Liver (tissue), 9 donors: ENCODE measurements around the gene AMPD3. TPM values are rescaled to one million over a fixed set of nuclear protein-coding genes. Genes with fewer than 3 reads are reported as not detected.

Source experiments
- DNase-seq: peaks from one replicate; pipeline ENCODE4 v3.0.0-alpha.2; 2017; ENCODE audit warnings: low spot score
- H3K27ac ChIP-seq, 2 donors: one replicate each; pipeline ENCODE4 v1.7.0; 2013; ENCODE audit warnings: inconsistent platforms in 2 of 2, low read length in 2 of 2, control low read depth in 1 of 2, low read depth in 1 of 2, mild to moderate bottlenecking in 1 of 2
- H3K27me3 ChIP-seq, 4 donors: one replicate each; pipeline versions ENCODE4 v1.6.1 to v1.7.0; 2013; ENCODE audit warnings: low read length in 3 of 4, inconsistent platforms in 1 of 4, mild to moderate bottlenecking in 1 of 4, moderate library complexity in 1 of 4; ENCODE audit not compliant: control insufficient read depth in 4 of 4, insufficient read depth in 4 of 4
- H3K36me3 ChIP-seq, 4 donors: one replicate each; pipeline versions ENCODE4 v1.6.1 to v1.7.0; 2013; ENCODE audit warnings: low read length in 3 of 4, mild to moderate bottlenecking in 3 of 4, low read depth in 1 of 4, moderate library complexity in 1 of 4; ENCODE audit not compliant: control insufficient read depth in 4 of 4, insufficient read depth in 3 of 4
- H3K4me1 ChIP-seq, 4 donors: one replicate each; pipeline versions ENCODE4 v1.6.1 to v1.7.0; 2013; ENCODE audit warnings: low read length in 3 of 4, mild to moderate bottlenecking in 3 of 4, moderate library complexity in 1 of 4; ENCODE audit not compliant: control insufficient read depth in 4 of 4, insufficient read depth in 4 of 4
- H3K4me3 ChIP-seq, 3 donors: one replicate each; pipeline versions ENCODE4 v1.6.1 to v1.7.0; 2013; ENCODE audit warnings: low read length in 3 of 3, control low read depth in 1 of 3, low read depth in 1 of 3, mild to moderate bottlenecking in 1 of 3
- H3K9ac ChIP-seq, 2 donors: one replicate each; pipeline ENCODE4 v1.7.0; 2013; ENCODE audit warnings: low read length in 2 of 2, mild to moderate bottlenecking in 2 of 2, moderate library complexity in 2 of 2, control low read depth in 1 of 2, low read depth in 1 of 2
- H3K9me3 ChIP-seq, 4 donors: one replicate each; pipeline versions ENCODE4 v1.6.1 to v1.7.0; 2013; ENCODE audit warnings: low read length in 3 of 4; ENCODE audit not compliant: control insufficient read depth in 4 of 4
- EGR1 ChIP-seq, 2 donors: IDR thresholded peaks; 2 replicates each; pipeline ENCODE4 v1.6.1; 2016 to 2018; ENCODE audit warnings: antibody characterized with exemption in 2 of 2, low read depth in 2 of 2
- FOXA1 ChIP-seq: IDR thresholded peaks from 2 replicates; pipeline ENCODE4 v1.6.1; 2016; ENCODE audit warnings: antibody characterized with exemption
- FOXA2 ChIP-seq: IDR thresholded peaks from 2 replicates; pipeline ENCODE4 v1.6.1; 2016; ENCODE audit warnings: antibody characterized with exemption
- GABPA ChIP-seq, 2 donors: IDR thresholded peaks in 1 of 2; conservative IDR thresholded peaks in 1 of 2; 2 replicates each; pipeline ENCODE4 v1.6.1; 2016; ENCODE audit warnings: antibody characterized with exemption in 2 of 2, mild to moderate bottlenecking in 1 of 2, moderate library complexity in 1 of 2
- HNF4A ChIP-seq, 2 donors: conservative IDR thresholded peaks; 2 replicates each; pipeline ENCODE4 v1.6.1; 2016; ENCODE audit warnings: antibody characterized with exemption in 2 of 2, mild to moderate bottlenecking in 2 of 2
- NR2F2 ChIP-seq: IDR thresholded peaks from 2 replicates; pipeline ENCODE4 v1.6.1; 2016; ENCODE audit warnings: antibody characterized with exemption
- RAD21 ChIP-seq, 2 donors: IDR thresholded peaks; 2 replicates each; pipeline ENCODE4 v1.6.1; 2016; ENCODE audit warnings: antibody characterized with exemption in 2 of 2, mild to moderate bottlenecking in 2 of 2
- REST ChIP-seq: IDR thresholded peaks from 2 replicates; pipeline ENCODE4 v1.6.1; 2016; ENCODE audit warnings: antibody characterized with exemption, mild to moderate bottlenecking
- RXRA ChIP-seq, 2 donors: IDR thresholded peaks; 2 replicates each; pipeline ENCODE4 v1.6.1; 2017 to 2018; ENCODE audit warnings: antibody characterized with exemption in 2 of 2, mild to moderate bottlenecking in 1 of 2
- SP1 ChIP-seq: IDR thresholded peaks from 2 replicates; pipeline ENCODE4 v1.6.1; 2018; ENCODE audit warnings: antibody characterized with exemption, mild to moderate bottlenecking
- TAF1 ChIP-seq: conservative IDR thresholded peaks from 2 replicates; pipeline ENCODE4 v1.6.1; 2016; ENCODE audit warnings: antibody characterized with exemption, mild to moderate bottlenecking
- YY1 ChIP-seq: IDR thresholded peaks from 2 replicates; pipeline ENCODE4 v1.6.1; 2016; ENCODE audit warnings: antibody characterized with exemption, mild to moderate bottlenecking
- WGBS: extraction: QIAGEN DNeasy Blood & Tissue Kit; methylation state at CpG from one replicate; pipeline ENCODE4 v1.1.7; 2013; 5-methylcytosine and 5-hydroxymethylcytosine counted together
- polyA plus RNA-seq, 2 donors: library from polyadenylated mRNA; stranded (reverse) in 1 of 2; unstranded in 1 of 2; fragments of 200-250 nt in 1 of 2; fragments of >200 nt in 1 of 2; fragmentation: Nextera tagmentation in 1 of 2; extraction: Ambion mirVana in 1 of 2; gene quantifications; one replicate each; pipeline versions ENCODE4 v1.2.1 to v1.2.3, GENCODE V29; 2013 to 2015
- total RNA-seq, 2 donors: library from RNA; depleted of rRNA; stranded (reverse); fragments of >200 nt; gene quantifications; one replicate each; pipeline ENCODE4 v1.2.3, GENCODE V29; 2014
- TF ChIP-seq, protein P1 (sequence below): IDR thresholded peaks from 2 replicates; pipeline ENCODE4 v1.6.1; 2016; ENCODE audit warnings: antibody characterized with exemption
- TF ChIP-seq, protein P2 (sequence below): IDR thresholded peaks from 2 replicates; pipeline ENCODE4 v1.6.1; 2016; ENCODE audit warnings: antibody characterized with exemption
- TF ChIP-seq, protein P3 (sequence below): IDR thresholded peaks from 2 replicates; pipeline ENCODE4 v1.6.1; 2016; ENCODE audit warnings: antibody characterized with exemption
- donor health status: healthy.
- donor health status: healthy.
- donor health status: healthy.
- donor health status: healthy.
- donor health status: healthy.

The AMPD3 gene
- total and polyA plus RNA-seq, 4 donors: 0.40 to 7.4 (median 1.1) TPM

GRCh38 chr11:10428453-10428852, 26.6 kb upstream of the AMPD3 start:
- H3K27me3 ChIP-seq: no peaks in the 10 kb centered on the region
- TF ChIP-seq NR2F2: no peak
- TF ChIP-seq, protein P1, sequence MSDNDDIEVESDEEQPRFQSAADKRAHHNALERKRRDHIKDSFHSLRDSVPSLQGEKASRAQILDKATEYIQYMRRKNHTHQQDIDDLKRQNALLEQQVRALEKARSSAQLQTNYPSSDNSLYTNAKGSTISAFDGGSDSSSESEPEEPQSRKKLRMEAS: no peak
- no peak for TF ChIP-seq HNF4A (conservative IDR thresholded peaks at IDR 0.05)
- DNase-seq: no peak
- no peaks in the 10 kb centered on the region for H3K9me3 ChIP-seq
- no peak overlapping the region for H3K27ac ChIP-seq
- H3K4me1 ChIP-seq: no peaks in the 10 kb centered on the region
- no peaks in the 10 kb centered on the region for H3K36me3 ChIP-seq
- WGBS: 49% methylated on average over 1 of the region's 1 CpG
- H3K4me3 ChIP-seq: no peak overlapping the region
- no peak overlapping the region for H3K9ac ChIP-seq

GRCh38 chr11:10429526-10429925, 25.5 kb upstream of the AMPD3 start:
- TF ChIP-seq TAF1: no peak
- TF ChIP-seq, protein P2, sequence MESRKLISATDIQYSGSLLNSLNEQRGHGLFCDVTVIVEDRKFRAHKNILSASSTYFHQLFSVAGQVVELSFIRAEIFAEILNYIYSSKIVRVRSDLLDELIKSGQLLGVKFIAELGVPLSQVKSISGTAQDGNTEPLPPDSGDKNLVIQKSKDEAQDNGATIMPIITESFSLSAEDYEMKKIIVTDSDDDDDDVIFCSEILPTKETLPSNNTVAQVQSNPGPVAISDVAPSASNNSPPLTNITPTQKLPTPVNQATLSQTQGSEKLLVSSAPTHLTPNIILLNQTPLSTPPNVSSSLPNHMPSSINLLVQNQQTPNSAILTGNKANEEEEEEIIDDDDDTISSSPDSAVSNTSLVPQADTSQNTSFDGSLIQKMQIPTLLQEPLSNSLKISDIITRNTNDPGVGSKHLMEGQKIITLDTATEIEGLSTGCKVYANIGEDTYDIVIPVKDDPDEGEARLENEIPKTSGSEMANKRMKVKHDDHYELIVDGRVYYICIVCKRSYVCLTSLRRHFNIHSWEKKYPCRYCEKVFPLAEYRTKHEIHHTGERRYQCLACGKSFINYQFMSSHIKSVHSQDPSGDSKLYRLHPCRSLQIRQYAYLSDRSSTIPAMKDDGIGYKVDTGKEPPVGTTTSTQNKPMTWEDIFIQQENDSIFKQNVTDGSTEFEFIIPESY: no peak
- TF ChIP-seq, protein P1: no peak
- TF ChIP-seq NR2F2: no peak
- TF ChIP-seq, protein P3, sequence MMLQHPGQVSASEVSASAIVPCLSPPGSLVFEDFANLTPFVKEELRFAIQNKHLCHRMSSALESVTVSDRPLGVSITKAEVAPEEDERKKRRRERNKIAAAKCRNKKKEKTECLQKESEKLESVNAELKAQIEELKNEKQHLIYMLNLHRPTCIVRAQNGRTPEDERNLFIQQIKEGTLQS: no peak
- no peak for TF ChIP-seq SP1
- no peak for TF ChIP-seq YY1
- no peak for TF ChIP-seq GABPA (IDR thresholded peaks at IDR 0.05 in 1 of 2, conservative IDR thresholded peaks at IDR 0.05 in 1 of 2)
- Histone ChIP-seq H3K9me3 (no peaks in the 10 kb centered on the region), H3K27ac (no peak overlapping the region), H3K36me3 (no peaks in the 10 kb centered on the region), H3K9ac (no peak overlapping the region), H3K27me3 (no peaks in the 10 kb centered on the region), H3K4me1 (no peaks in the 10 kb centered on the region), H3K4me3 (no peak overlapping the region)
- WGBS: 94% methylated on average over 2 of the region's 2 CpGs
- DNase-seq: no peak

DNA sequence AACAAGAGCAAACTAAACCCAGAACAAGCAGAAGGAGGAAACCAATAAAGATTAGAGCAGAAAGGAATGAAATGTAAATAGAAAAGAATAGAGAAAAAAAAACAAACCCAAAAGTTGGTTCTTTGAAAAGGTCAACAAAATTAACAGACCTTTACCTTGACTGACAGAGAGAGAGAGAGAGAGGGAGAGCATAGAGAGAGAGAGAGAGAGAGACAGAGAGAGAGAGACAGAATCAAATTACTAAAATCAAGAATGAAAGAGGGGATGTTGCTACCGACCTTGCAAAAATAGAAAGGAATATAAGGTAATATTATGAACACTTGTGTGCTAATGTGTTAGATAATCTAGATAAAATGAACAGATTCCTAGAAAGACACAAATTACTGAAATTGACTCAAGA, 22.6 kb upstream of the AMPD3 start:
- no peak for DNase-seq
- no peaks in the 10 kb centered on the region for H3K9me3 ChIP-seq
- H3K27me3 ChIP-seq: no peaks in the 10 kb centered on the region
- H3K4me1 ChIP-seq: no peaks in the 10 kb centered on the region
- 84% methylated on average over 1 of the region's 1 CpG for WGBS
- H3K9ac ChIP-seq: no peak overlapping the region
- TF ChIP-seq EGR1 (IDR thresholded peaks at IDR 0.05; ENCODE audit: low read depth in 2 of 2): no peak
- TF ChIP-seq, protein P1: no peak
- H3K36me3 ChIP-seq: no peaks in the 10 kb centered on the region
- no peak overlapping the region for H3K27ac ChIP-seq
- no peak overlapping the region for H3K4me3 ChIP-seq

DNA sequence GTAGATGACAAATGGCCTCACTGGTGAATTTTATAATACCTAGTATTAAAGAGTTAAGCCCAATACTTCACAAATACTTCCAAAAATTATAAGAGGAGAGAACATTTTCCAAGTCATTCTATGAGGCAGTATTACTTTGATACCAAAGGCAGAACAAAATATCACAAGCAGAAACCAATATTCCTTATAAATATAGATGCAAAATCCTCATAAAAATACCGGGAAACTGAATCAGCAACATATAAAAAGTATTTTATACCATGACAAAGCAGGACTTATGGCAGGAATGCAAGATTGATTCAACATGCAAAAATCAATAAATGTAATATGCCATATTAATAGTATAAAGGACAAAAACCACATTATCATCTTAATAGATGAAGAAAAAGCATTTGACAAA, 22.1 kb upstream of the AMPD3 start:
- Histone ChIP-seq H3K9me3 (no peaks in the 10 kb centered on the region), H3K27ac (no peak overlapping the region), H3K9ac (no peak overlapping the region), H3K27me3 (no peaks in the 10 kb centered on the region), H3K4me3 (no peak overlapping the region), H3K4me1 (no peaks in the 10 kb centered on the region), H3K36me3 (no peaks in the 10 kb centered on the region)
- WGBS: 72% methylated on average over 1 of the region's 1 CpG
- DNase-seq: no peak
- TF ChIP-seq RAD21 (IDR thresholded peaks at IDR 0.05) (no peak), REST (no peak), FOXA1 (no peak), RXRA (IDR thresholded peaks at IDR 0.05) (no peak), GABPA (IDR thresholded peaks at IDR 0.05 in 1 of 2, conservative IDR thresholded peaks at IDR 0.05 in 1 of 2) (no peak), FOXA2 (no peak)
- TF ChIP-seq, protein P3: no peak
